CD14-positive monocyte (primary cell): ENCODE results near the gene CRTC3. TPM values are rescaled to one million over a fixed set of nuclear protein-coding genes. Genes with fewer than 3 reads are reported as not detected.

ENCODE experiments used
- DNase-seq, 3 donors: peaks; one replicate each; pipeline ENCODE4 v3.0.0-alpha.2; 2011 to 2022
- H2AFZ ChIP-seq: 2 replicates; pipeline ENCODE4 v1.6.0; 2012; ENCODE audit warnings: mild to moderate bottlenecking, low read depth, low read length, inconsistent platforms; ENCODE audit not compliant: insufficient read depth, poor library complexity, severe bottlenecking
- H3K27ac ChIP-seq, 2 donors: 1 replicate in 1 of 2; 2 replicates in 1 of 2; pipeline ENCODE4 v1.5.1; 2012 to 2013; ENCODE audit warnings: low read length in 2 of 2, control low read depth in 1 of 2, inconsistent platforms in 1 of 2, low read depth in 1 of 2, mild to moderate bottlenecking in 1 of 2
- H3K27me3 ChIP-seq, 2 donors: one replicate each; pipeline versions ENCODE4 v1.6.0 to v1.6.1; 2011 to 2013; ENCODE audit warnings: low read length in 2 of 2; ENCODE audit not compliant: control insufficient read depth in 2 of 2, insufficient read depth in 2 of 2
- H3K36me3 ChIP-seq, 2 donors: replicated peaks in 1 of 2; 1 replicate in 1 of 2; 2 replicates in 1 of 2; pipeline versions ENCODE4 v1.5.1 to v1.6.1; 2012 to 2013; ENCODE audit warnings: low read length in 2 of 2, control low read depth in 1 of 2, inconsistent platforms in 1 of 2, mild to moderate bottlenecking in 1 of 2; ENCODE audit not compliant: insufficient read depth in 2 of 2, control insufficient read depth in 1 of 2
- H3K4me1 ChIP-seq, 2 donors: 1 replicate in 1 of 2; 2 replicates in 1 of 2; pipeline versions ENCODE4 v1.5.1 to v1.6.1; 2012 to 2013; ENCODE audit warnings: low read length in 2 of 2, control low read depth in 1 of 2, inconsistent platforms in 1 of 2, mild to moderate bottlenecking in 1 of 2, moderate library complexity in 1 of 2; ENCODE audit not compliant: insufficient read depth in 2 of 2, control insufficient read depth in 1 of 2
- H3K4me2 ChIP-seq: replicated peaks from 2 replicates; pipeline ENCODE3; 2012; ENCODE audit warnings: low read length, moderate library complexity, mild to moderate bottlenecking; ENCODE audit not compliant: poor library complexity, severe bottlenecking; ENCODE audit errors: extremely low read depth
- H3K4me3 ChIP-seq, 3 experiments: fragments of 200-600 bp in 1 of 3; sonication (generic) in 1 of 3; replicated peaks in 1 of 3; 1 replicate in 2 of 3; 2 replicates in 1 of 3; pipeline ENCODE4 v1.5.1; 2011 to 2013; ENCODE audit warnings: low read length in 3 of 3, mild to moderate bottlenecking in 3 of 3, control low read depth in 2 of 3, low read depth in 2 of 3, inconsistent platforms in 1 of 3, moderate library complexity in 1 of 3
- H3K79me2 ChIP-seq: 2 replicates; pipeline ENCODE4 v1.6.0; 2012; ENCODE audit warnings: mild to moderate bottlenecking, control low read depth, inconsistent platforms, low read length, moderate library complexity; ENCODE audit not compliant: insufficient read depth
- H3K9ac ChIP-seq: 2 replicates; pipeline ENCODE4 v1.6.0; 2017; ENCODE audit warnings: low read length, mild to moderate bottlenecking; ENCODE audit not compliant: insufficient read depth, poor library complexity, severe bottlenecking
- H3K9me3 ChIP-seq, 2 donors: replicated peaks in 1 of 2; 1 replicate in 1 of 2; 2 replicates in 1 of 2; pipeline versions ENCODE4 v1.5.1 to v1.6.1; 2012 to 2013; ENCODE audit warnings: low read length in 2 of 2, control low read depth in 1 of 2; ENCODE audit not compliant: control insufficient read depth in 1 of 2, insufficient read depth in 1 of 2
- H4K20me1 ChIP-seq: 2 replicates; pipeline ENCODE4 v1.6.0; 2012; ENCODE audit warnings: mild to moderate bottlenecking, low read length, control low read depth, moderate library complexity; ENCODE audit not compliant: insufficient read depth
- H3K27ac Mint-ChIP-seq, 7 donors: one replicate each; pipeline ENCODE4 v1.8.0; 2020; ENCODE audit warnings: mild to moderate bottlenecking in 7 of 7, mixed read lengths in 7 of 7, moderate library complexity in 6 of 7, inconsistent platforms in 2 of 7
- H3K27me3 Mint-ChIP-seq, 3 donors: one replicate each; pipeline ENCODE4 v1.8.0; 2021 to 2022; ENCODE audit warnings: low read depth in 3 of 3, mild to moderate bottlenecking in 3 of 3, mixed read lengths in 3 of 3, moderate library complexity in 3 of 3, inconsistent platforms in 1 of 3
- H3K36me3 Mint-ChIP-seq, 2 donors: one replicate each; pipeline ENCODE4 v1.8.0; 2020; ENCODE audit warnings: mixed read lengths in 2 of 2, inconsistent platforms in 1 of 2, mild to moderate bottlenecking in 1 of 2
- H3K4me1 Mint-ChIP-seq: one replicate; pipeline ENCODE4 v1.8.0; 2020; ENCODE audit warnings: mild to moderate bottlenecking, mixed read lengths
- H3K4me3 Mint-ChIP-seq, 2 donors: one replicate each; pipeline ENCODE4 v1.8.0; 2020; ENCODE audit warnings: mild to moderate bottlenecking in 2 of 2, mixed read lengths in 2 of 2, moderate library complexity in 1 of 2
- H3K9me3 Mint-ChIP-seq, 7 donors: one replicate each; pipeline ENCODE4 v1.8.0; 2020 to 2022; ENCODE audit warnings: mixed read lengths in 7 of 7, mild to moderate bottlenecking in 6 of 7, moderate library complexity in 6 of 7, inconsistent platforms in 2 of 7
- whole genome bisulfite sequencing: methylation state at CpG from one replicate; pipeline ENCODE4 v1.1.5; 2013; ENCODE audit warnings: missing lambda C conversion rate; ENCODE audit not compliant: insufficient coverage; 5-methylcytosine and 5-hydroxymethylcytosine counted together
- intact Hi-C, 2 donors: fragments of 100-400 bp; cut with micrococcal nuclease; formaldehyde crosslinking; loops; one replicate each; pipeline versions ENCODE4 v1.15.0 to v1.15.1; 2023
- polyA plus RNA-seq, 3 donors: library from polyadenylated mRNA; depleted of rRNA in 1 of 3; unstranded in 2 of 3; stranded (reverse) in 1 of 3; fragments of 300-500 nt in 2 of 3; fragments of >200 nt in 1 of 3; fragmentation: Illumina TruSeq in 2 of 3; gene quantifications; 1 replicate in 2 of 3; 2 replicates in 1 of 3; pipeline ENCODE4 v1.2.3, GENCODE V29; 2012 to 2021
- TF ChIP-seq, protein P1 (sequence below): fragments of 200-600 bp; IDR thresholded peaks from one replicate; pipeline ENCODE4 v1.8.0; 2022; ENCODE audit warnings: antibody characterized with exemption, mild to moderate bottlenecking

Gene CRTC3
- polyA plus RNA-seq, 3 donors: 6.0 to 25.4 (median 12.2) TPM

DNA sequence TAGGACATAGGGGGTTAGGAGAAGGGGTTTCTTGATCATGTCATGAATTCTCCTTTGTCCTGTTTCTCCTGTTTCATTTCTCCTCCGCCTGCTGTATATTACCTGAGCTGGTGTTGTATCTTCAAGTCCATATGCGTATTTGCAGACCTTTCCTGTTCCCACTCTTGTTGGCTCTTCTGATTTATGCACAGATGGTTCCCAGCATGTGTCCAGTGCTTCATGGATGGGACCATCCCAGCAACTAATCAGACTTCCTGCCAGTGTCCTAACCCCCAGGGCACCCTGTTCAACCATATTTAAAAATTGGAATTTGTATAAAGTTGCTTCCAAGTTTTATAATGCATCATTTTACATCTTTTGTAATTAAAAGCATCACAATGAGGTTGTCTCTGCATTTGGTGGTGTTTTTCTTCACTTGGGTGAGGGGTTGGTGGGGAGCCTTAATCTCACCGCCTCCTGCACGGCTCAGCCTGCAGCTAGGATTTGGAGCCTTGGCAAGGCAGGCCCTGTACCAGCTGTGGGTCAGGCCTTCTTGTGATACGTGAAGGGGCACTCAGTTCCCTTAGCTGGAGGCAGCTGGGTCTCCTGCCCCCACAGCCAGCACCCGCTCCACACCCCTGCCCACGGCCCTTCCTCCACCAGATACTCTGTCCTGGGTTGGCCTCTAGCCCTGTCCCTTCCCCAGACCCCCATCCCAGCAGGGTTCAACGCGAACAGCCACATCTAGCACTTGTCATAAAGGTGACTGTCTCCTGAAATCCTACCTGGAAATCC, 115.4 kb downstream of the CRTC3 start:
- no peaks in the 10 kb centered on the region for H3K9me3 ChIP-seq
- H3K9me3 Mint-ChIP-seq: no peaks in the 10 kb centered on the region
- no peak overlapping the region for H3K4me3 Mint-ChIP-seq
- no peak overlapping the region for H3K4me2 ChIP-seq
- peaks cover 36 to 44% of the 10 kb centered on the region in 2 donors for H3K36me3 Mint-ChIP-seq
- no peak overlapping the region for H2AFZ ChIP-seq
- H3K27me3 ChIP-seq: no peaks in the 10 kb centered on the region
- peaks cover 35% of the 10 kb centered on the region for H3K4me1 Mint-ChIP-seq
- no peak for DNase-seq
- H3K27me3 Mint-ChIP-seq: peaks cover 0 to 3% (median 1%) of the 10 kb centered on the region in 3 donors
- intact Hi-C loops: loop anchor here in 1 of 2 donors (10.0 kb wide), 1 partner anchor 140 kb away; no protein-coding TSS in a partner anchor
- TF ChIP-seq, protein P1, sequence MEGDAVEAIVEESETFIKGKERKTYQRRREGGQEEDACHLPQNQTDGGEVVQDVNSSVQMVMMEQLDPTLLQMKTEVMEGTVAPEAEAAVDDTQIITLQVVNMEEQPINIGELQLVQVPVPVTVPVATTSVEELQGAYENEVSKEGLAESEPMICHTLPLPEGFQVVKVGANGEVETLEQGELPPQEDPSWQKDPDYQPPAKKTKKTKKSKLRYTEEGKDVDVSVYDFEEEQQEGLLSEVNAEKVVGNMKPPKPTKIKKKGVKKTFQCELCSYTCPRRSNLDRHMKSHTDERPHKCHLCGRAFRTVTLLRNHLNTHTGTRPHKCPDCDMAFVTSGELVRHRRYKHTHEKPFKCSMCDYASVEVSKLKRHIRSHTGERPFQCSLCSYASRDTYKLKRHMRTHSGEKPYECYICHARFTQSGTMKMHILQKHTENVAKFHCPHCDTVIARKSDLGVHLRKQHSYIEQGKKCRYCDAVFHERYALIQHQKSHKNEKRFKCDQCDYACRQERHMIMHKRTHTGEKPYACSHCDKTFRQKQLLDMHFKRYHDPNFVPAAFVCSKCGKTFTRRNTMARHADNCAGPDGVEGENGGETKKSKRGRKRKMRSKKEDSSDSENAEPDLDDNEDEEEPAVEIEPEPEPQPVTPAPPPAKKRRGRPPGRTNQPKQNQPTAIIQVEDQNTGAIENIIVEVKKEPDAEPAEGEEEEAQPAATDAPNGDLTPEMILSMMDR: no peak
- H3K79me2 ChIP-seq: no peaks in the 10 kb centered on the region
- peaks cover 21 to 25% of the 10 kb centered on the region in 2 donors for H3K4me1 ChIP-seq
- peak overlapping the region in 2 of 7 donors; percentile 59 to 69 for H3K27ac Mint-ChIP-seq
- 83% methylated on average over 8 of the region's 9 CpGs for WGBS
- no peak overlapping the region for H3K4me3 ChIP-seq
- H3K36me3 ChIP-seq: peaks cover 39 to 52% of the 10 kb centered on the region in 2 donors
- H3K9ac ChIP-seq: no peak overlapping the region
- peaks cover 36% of the 10 kb centered on the region for H4K20me1 ChIP-seq
- no peak overlapping the region for H3K27ac ChIP-seq

- Mint-ChIP-seq H3K36me3 (peaks cover 28 to 36% of the 10 kb centered on the region in 2 donors), H3K27ac (peak overlapping the region in 5 of 7 donors; percentile 26 to 82 (median 69)), H3K4me3 (no peak overlapping the region), H3K27me3 (peaks cover 0 to 3% (median 1%) of the 10 kb centered on the region in 3 donors), H3K4me1 (peaks cover 37% of the 10 kb centered on the region), H3K9me3 (no peaks in the 10 kb centered on the region)
- no peak overlapping the region for H3K4me3 ChIP-seq
- H3K9ac ChIP-seq: no peak overlapping the region
- no peak overlapping the region for H2AFZ ChIP-seq
- peaks cover 30% of the 10 kb centered on the region for H4K20me1 ChIP-seq
- no peak overlapping the region for H3K4me2 ChIP-seq
- H3K4me1 ChIP-seq: peaks cover 23 to 29% of the 10 kb centered on the region in 2 donors
- WGBS: 85% methylated on average over 22 of the region's 23 CpGs
- intact Hi-C loops: loop anchor here (2.0 to 10.0 kb wide), 2 partner anchors 139 to 241 kb away; no protein-coding TSS in a partner anchor
- peaks cover 30 to 43% of the 10 kb centered on the region in 2 donors for H3K36me3 ChIP-seq
- no peaks in the 10 kb centered on the region for H3K27me3 ChIP-seq
- H3K79me2 ChIP-seq: no peaks in the 10 kb centered on the region
- DNase-seq: no peak
- H3K9me3 ChIP-seq: no peaks in the 10 kb centered on the region
- H3K27ac ChIP-seq: no peak overlapping the region
- TF ChIP-seq, protein P1: no peak
Observed at GRCh38 chr15:90645873-90646575, 116.3 kb downstream of the CRTC3 start.
